ENCODE results near the gene GATAD2B. TPM values are rescaled to one million over a fixed set of nuclear protein-coding genes. Genes with fewer than 3 reads are reported as not detected.
"Not testable (repeated sequence)": the region's sequence is repeated elsewhere in the genome, so short reads cannot be mapped to it uniquely, and the experiment has no call there.

The GATAD2B gene
- total RNA-seq, 1 experiment from 2014 or later = 5.1 TPM

GRCh38 chr1:153888533-153888932, 34.2 kb downstream of the GATAD2B start:
- no peak for DNase-seq (ENCODE audit: low spot score)

- DNase-seq (ENCODE audit: low spot score) = no peak
Observed at GRCh38 chr1:153886127-153886526, 36.6 kb downstream of the GATAD2B start.

DNA sequence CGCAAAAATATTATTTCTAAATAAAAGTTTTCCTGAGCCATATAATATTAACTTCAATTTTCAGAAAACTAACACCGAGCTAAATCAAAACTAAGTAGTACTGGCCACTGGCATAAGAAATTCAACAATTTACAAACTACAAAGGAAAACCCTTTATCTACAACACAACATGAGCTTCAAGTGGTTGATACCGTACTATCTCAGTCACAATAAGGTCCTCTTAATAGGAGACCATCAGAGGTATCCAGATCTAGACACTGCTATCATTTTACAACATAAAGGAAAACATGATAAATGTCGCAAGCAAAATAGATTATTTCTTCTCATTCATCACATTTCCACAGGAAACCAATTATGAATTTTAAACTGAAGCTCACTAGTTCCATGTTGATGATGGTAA, 39.5 kb downstream of the GATAD2B start:
- DNase-seq (ENCODE audit: low spot score) = no peak

DNA sequence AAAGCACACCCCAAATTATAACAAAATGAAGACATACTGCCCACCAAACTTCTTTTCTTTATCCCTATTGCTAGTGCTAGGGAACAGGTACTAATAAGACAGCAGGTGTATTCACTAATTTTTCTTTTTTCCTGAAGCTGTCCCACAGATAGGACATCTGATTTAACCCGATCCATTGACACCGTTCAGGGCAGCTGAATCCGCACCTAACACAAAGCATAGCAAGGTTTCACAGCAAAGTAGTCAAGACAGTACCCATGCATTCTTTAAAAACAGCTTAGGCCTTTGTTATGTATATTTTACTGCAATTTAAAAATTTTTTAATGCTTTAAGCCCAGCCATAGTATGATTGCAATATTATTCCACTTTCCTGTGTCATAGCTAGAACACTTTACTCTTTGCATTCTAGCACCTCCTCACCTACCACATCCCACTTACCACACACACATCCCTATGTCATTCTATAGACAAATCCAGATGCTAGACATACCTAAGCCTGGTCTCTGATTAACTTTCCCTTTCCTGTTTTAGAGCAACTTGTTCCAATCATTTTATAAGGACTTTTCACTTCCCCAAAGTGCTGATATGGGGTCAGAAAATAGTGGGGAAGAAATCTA, 40.4 kb downstream of the GATAD2B start:
- no peak for DNase-seq (ENCODE audit: low spot score)

- DNase-seq (ENCODE audit: low spot score) = no peak
Observed at GRCh38 chr1:153881751-153882150, 41.0 kb downstream of the GATAD2B start.

DNA sequence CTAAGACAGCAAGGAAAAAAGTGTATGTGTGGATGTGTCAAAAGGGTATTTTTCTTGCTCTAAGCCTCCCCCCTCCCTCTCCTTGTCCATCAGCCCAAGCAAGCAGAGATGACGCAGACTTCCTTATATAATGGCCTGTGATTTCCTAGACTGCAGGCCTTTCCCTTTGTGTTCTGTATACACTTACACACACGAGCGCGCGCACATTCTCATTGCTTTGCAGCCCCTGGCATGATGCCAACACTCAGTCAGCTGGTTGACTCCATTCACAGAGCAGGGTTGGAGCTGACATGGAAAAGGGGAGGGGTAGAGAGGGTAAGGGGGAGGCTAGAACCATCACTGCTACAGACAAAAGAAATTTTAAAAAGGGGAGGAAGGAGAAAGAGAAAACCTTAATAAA, 41.8 kb downstream of the GATAD2B start:
- DNase-seq (ENCODE audit: low spot score) = peak; percentile 83

DNA sequence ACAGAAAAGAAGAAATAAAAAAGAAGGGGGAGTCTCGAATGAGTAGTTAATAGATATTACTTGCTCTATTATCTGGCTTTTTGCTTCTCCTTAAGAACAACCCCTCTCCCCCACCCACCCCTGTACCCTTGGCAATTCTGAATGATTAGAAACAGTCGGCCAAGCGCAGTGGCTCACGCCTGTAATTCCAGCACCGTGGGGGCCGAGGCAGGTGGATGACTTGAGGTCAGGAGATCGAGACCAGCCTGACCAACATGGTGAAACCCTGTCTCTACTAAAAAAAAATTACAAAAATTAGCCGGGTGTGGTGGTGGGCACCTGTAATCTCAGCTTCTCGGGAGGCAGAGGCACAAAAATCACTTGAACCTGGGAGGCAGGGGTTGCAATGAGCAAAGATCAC, 42.7 kb downstream of the GATAD2B start:
- no peak for DNase-seq (ENCODE audit: low spot score)

DNA sequence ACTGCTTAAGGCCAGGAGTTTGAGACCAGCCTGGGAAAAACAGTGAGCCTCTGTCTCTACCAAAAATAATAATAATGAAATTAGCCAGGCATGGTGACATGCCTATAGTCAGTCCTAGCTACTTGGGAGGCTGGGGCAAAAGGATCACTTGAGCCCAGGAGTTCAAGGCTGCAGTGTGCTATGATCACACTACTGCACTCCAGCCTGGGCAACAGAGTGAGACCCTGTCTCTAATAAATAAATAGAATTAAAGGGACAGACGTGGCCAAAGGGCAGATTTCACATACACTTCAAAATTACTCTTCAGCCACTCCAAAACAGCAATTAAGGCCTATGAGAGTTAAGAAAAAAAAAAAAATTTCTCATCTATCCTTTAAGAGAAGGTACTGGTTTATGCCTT, 45.7 kb downstream of the GATAD2B start:
- no peak for DNase-seq (ENCODE audit: low spot score)

DNA sequence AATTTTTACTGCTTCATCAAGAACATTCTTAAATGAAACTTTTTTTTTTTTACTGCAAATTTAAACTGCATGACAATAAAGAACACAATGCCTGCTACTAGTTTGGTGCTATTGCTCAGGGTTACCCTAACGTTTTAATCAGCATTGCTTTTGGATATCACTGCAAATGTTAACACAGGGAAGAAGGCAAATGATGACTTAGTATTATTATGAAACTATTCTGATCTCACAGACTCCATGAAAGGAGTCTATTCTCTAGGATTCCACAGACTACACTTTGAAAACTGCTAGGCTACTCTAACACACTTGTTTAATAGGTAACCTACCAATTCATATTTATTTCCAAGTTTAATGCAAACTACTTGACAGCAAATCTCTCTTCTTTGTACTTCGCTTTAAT, 49.8 kb downstream of the GATAD2B start:
- DNase-seq (ENCODE audit: low spot score) = no peak

GRCh38 chr1:153872331-153872730, 50.4 kb downstream of the GATAD2B start:
- no peak for DNase-seq (ENCODE audit: low spot score)

DNA sequence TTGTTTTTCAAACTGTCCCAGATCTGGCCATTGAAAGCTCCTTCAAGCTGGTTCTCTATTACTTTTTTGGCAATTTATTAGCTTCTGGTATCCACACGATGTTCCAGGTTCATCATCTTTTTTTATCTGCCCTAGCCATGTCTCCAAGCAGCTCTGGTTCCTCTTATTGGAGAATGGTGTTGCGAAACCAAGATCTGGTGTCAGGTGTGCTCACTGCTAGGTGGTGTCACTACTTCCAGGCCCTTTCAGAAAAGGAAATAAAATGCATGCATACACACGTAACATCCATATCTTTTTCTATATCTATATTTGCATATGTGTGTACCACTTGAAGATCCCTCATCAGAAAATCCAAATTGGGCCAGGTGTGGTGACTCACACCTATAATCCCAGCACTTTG, 53.3 kb downstream of the GATAD2B start:
- DNase-seq (ENCODE audit: low spot score) = no peak

DNA sequence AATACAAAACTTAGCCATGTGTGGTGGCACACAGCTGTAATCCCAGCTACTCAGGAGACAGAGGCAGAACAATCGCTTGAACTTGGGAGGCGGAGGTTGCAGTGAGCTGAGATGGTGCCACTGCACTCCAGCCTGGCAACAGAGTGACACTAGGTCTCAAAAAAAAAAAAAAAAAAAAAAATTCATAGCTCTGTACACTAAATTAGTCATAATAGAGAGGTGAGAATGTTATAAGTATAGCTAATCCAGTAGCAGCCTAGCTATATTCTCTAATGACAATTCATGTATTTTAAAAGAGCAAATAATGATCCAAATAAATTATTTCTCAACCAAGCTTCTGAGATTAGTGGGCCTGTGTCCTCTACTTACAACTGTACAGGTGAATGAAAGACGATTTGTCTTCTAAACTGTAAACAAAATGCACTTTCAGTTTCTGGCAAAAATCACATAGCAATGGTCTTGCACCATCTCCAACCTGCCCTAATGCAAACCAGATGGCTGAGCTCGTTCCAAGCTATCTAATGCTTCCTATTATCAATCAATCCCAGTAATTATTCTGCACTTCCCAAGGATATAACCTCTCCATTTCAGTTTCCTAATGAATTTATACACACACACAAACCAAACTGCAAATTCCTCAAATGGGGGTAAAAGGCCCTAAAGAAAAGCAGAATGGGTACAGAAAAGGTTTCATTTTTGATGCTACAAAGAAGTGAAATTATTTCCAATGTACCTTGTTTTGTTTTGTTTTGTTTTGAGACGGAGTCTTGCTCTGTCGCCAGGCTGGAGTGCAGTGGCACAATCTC, 56.5 kb downstream of the GATAD2B start:
- no peak for DNase-seq (ENCODE audit: low spot score)

DNA sequence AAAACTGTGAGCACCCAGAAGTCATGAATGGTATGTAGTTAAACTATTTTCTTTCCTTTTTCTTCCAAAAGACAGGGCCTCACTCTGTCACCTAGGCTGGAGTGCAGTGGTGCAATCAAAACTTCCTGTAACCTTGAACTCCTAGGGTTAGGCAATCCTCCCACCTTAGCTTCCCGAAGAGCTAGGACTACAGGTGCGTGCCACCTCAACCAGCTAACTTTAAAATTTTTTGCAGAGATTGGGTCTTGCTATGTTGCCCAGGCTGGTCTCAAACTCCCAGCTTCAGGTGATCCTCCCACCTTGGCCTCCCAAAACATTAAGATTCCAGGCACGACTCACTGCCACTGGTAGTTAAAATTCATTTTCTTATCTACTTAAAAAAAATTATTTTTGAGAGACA, 62.5 kb downstream of the GATAD2B start:
- DNase-seq (ENCODE audit: low spot score) = no peak

DNA sequence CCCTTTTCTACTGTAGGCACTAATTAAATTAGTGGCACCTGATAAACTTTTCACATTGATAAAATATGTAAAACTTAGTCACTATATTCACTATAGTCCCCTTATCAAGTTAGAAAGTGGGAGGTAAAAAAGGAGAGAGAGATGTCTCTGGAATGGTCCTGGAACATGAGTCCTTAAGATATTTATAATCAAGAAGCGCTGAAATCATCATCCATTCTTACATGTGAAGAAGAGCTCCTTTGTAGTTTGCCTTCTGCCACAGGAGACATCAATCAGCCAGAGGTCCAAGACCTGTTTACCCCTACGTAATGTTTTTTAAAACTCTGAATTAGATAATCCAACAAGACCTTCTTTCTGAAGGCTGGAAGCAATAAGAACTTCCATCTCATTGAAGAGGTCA, 65.3 kb downstream of the GATAD2B start:
- no peak for DNase-seq (ENCODE audit: low spot score)

GRCh38 chr1:153856763-153857162, 66.0 kb downstream of the GATAD2B start:
- no peak for DNase-seq (ENCODE audit: low spot score)

DNA sequence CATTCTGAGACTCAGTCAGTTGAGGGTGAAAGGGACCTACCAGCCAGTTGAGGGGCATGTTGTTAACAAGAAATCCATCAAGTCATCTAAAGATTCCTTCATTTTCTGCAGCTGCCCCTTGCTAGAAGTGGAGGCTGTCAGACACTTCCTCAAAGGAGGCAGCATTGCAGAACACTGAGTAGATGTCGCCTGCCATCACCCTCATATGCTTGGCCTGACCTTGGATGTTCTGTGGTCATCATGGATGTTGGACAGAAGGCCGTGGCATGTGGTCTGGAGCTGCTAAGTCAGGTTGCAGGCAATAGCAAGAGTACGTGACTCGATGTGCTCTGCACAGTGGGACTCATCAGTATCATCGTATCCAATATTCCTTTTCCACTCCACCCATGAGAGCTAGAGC, 70.6 kb downstream of the GATAD2B start:
- DNase-seq (ENCODE audit: low spot score) = no peak

GRCh38 chr1:153849487-153850185, 73.1 kb downstream of the GATAD2B start:
- no peak for DNase-seq (ENCODE audit: low spot score)

DNA sequence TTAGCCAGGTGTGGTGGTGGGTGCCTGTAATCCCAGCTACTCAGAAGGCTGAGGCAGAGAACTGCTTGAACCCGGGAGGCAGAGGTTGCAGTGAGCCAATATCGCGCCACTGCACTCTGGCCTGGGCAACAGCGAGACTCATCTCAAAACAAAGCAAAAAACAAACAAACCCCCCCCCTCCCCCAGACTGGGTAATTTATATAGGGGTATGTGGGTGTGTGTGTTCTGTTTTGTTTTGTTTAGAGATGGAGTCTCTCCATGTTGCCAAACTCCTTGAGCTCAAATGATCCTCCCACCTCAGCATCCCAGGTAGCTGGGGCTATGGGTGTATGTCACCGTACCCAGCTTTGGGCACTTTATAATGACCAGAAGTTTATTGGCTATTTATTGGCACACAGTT, 74.0 kb downstream of the GATAD2B start:
- DNase-seq (ENCODE audit: low spot score) = no peak

- DNase-seq (ENCODE audit: low spot score) = no peak
Observed at GRCh38 chr1:153845158-153845557, 77.6 kb downstream of the GATAD2B start.

GRCh38 chr1:153844349-153844748, 78.4 kb downstream of the GATAD2B start:
- not testable (repeated sequence) for DNase-seq (ENCODE audit: low spot score)

GRCh38 chr1:153842006-153842471, 80.7 kb downstream of the GATAD2B start:
- no peak for DNase-seq (ENCODE audit: low spot score)

DNA sequence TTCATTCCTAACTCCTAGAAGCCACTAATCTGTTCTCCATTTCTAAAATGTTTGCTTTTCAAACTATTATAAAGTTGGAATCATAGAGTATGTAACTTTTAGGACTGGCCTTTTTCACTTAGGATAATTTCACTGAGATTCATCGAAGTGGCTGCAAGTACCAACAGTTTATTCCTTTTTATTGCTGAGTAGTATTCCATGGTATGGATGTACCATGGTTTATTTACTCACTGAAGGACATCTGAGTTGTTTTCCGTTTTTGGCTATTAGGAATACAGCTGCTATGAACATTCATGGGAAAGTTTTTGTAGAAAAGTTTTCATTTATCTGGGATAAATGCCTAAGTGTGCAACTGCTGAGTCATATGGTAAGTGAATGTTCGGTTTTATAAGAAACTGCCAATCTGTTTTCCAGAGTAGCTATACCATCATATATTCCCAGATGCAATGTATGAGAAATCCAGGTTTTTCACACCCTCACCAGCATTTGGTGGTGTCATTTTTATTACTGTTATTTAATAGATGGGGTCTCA, 81.2 kb downstream of the GATAD2B start:
- no peak for DNase-seq (ENCODE audit: low spot score)
